ENCODE results near the gene SNF8. TPM values are rescaled to one million over a fixed set of nuclear protein-coding genes. Genes with fewer than 3 reads are reported as not detected.

SNF8 gene
- polyA plus RNA-seq, 1 experiment = 116 TPM

- POLR2A ChIA-PET = no interaction called here
- no peak for DNase-seq (ENCODE audit: low read depth, low spot score)
- Histone ChIP-seq H3K27me3 (ENCODE audit: control insufficient read depth, insufficient read depth, low read length) (peaks cover 5% of the 10 kb centered on the region), H3K4me3 (ENCODE audit: low read depth, low read length) (no peak overlapping the region), H3K27ac (ENCODE audit: low read depth, low read length) (no peak overlapping the region), H3K9me3 (ENCODE audit: control insufficient read depth, insufficient read depth, low read length) (no peaks in the 10 kb centered on the region)
- CTCF ChIA-PET = interaction anchor here (0.7 to 5.1 kb wide), 12 partner anchors 10 to 212 kb away, joined by 3 to 74 read pairs (median 14); partner anchors contain the start of genes PRAC1 and PRAC2
- no peak for TF ChIP-seq CTCF (IDR thresholded peaks at IDR 0.05; ENCODE audit: low read depth, low read length)
Observed at GRCh38 chr17:48883171-48883570, 61.5 kb downstream of the SNF8 start.

GRCh38 chr17:48882272-48882671, 62.4 kb downstream of the SNF8 start:
- H3K9me3 ChIP-seq (ENCODE audit: control insufficient read depth, insufficient read depth, low read length) = no peaks in the 10 kb centered on the region
- H3K27me3 ChIP-seq (ENCODE audit: control insufficient read depth, insufficient read depth, low read length) = peaks cover 5% of the 10 kb centered on the region
- H3K27ac ChIP-seq (ENCODE audit: low read depth, low read length) = no peak overlapping the region
- H3K4me3 ChIP-seq (ENCODE audit: low read depth, low read length) = no peak overlapping the region
- DNase-seq (ENCODE audit: low read depth, low spot score) = no peak
- ChIA-PET CTCF (interaction anchor here (0.6 to 5.1 kb wide), 6 partner anchors 79 to 211 kb away, joined by 3 to 74 read pairs (median 6); partner anchors contain the start of gene PRAC2), POLR2A (no interaction called here)
- no peak for TF ChIP-seq CTCF (IDR thresholded peaks at IDR 0.05; ENCODE audit: low read depth, low read length)

Small RNAs within 50 kb of the gene (small RNA-seq; reads per million reads assigned to genes)
- gene AC068531.1 (ENCODE audit: insufficient read length, low read depth) (not detected), gene RF00263 (ENCODE audit: insufficient read length, low read depth) (not detected), gene RF01210 (ENCODE audit: insufficient read length, low read depth) (not detected), gene RNU1-42P (ENCODE audit: insufficient read length, low read depth) (1.6 reads per million)

Other genes starting within 250 kb of the SNF8 start
- not detected in 2 replicates for gene PRAC1, start 222.3 kb downstream of the SNF8 start, polyA plus RNA-seq (2011; rRNA removed)
- not detected in 2 replicates for gene PRAC2, start 221.7 kb downstream of the SNF8 start, polyA plus RNA-seq (2011; rRNA removed)
- not detected in 2 replicates for gene HOXB13, start 216.1 kb downstream of the SNF8 start, polyA plus RNA-seq (2011; rRNA removed)
- gene TTLL6, start 127.6 kb downstream of the SNF8 start, polyA plus RNA-seq (2011; rRNA removed) = 0.04 and 0.06 TPM in 2 replicates
- 102 and 130 TPM in 2 replicates for gene CALCOCO2, start 113.8 kb downstream of the SNF8 start, polyA plus RNA-seq (2011; rRNA removed)
- 92.5 and 135 TPM in 2 replicates for gene ATP5MC1, start 52.1 kb downstream of the SNF8 start, polyA plus RNA-seq (2011; rRNA removed)
- 176 and 178 TPM in 2 replicates for gene UBE2Z, start 36.4 kb downstream of the SNF8 start, polyA plus RNA-seq (2011; rRNA removed)
- 0.25 and 0.38 TPM in 2 replicates for gene GIP, start 23.8 kb upstream of the SNF8 start, polyA plus RNA-seq (2011; rRNA removed)
- 9.9 and 11.7 TPM in 2 replicates for gene IGF2BP1, start 52.5 kb upstream of the SNF8 start, polyA plus RNA-seq (2011; rRNA removed)
- gene B4GALNT2, start 187.9 kb upstream of the SNF8 start, polyA plus RNA-seq (2011; rRNA removed) = 0.01 TPM in 2 replicates